NCI-H2227 (cell line): ENCODE measurements around the gene BRIP1.

Experiments
- DNase-seq: peaks from one replicate; lab custom pipeline; 2025; ENCODE audit not compliant: unreplicated experiment; lab: John Stamatoyannopoulos, UW

BRIP1 gene

GRCh38 chr17:61764846-61765245, 98.5 kb downstream of the BRIP1 start:
- DNase-seq, result no peak

- no peak for DNase-seq
These were observed 101.5 kb downstream of the BRIP1 start for GRCh38 chr17:61761827-61762226.

- DNase-seq, result no peak
These were observed 104.0 kb downstream of the BRIP1 start for GRCh38 chr17:61759362-61759761.

- DNase-seq, result no peak
These were observed 104.9 kb downstream of the BRIP1 start for GRCh38 chr17:61758430-61758829.

GRCh38 chr17:61757168-61757567, 106.2 kb downstream of the BRIP1 start:
- no peak for DNase-seq

- no peak for DNase-seq
These were observed 106.8 kb downstream of the BRIP1 start for GRCh38 chr17:61756561-61756960.

GRCh38 chr17:61755668-61756067, 107.7 kb downstream of the BRIP1 start:
- DNase-seq, result no peak

GRCh38 chr17:61755078-61755477, 108.2 kb downstream of the BRIP1 start:
- DNase-seq, result no peak

GRCh38 chr17:61754124-61754523, 109.2 kb downstream of the BRIP1 start:
- DNase-seq, result no peak

GRCh38 chr17:61753696-61754095, 109.6 kb downstream of the BRIP1 start:
- no peak for DNase-seq

GRCh38 chr17:61750656-61751055, 112.7 kb downstream of the BRIP1 start:
- DNase-seq, result no peak

- DNase-seq, result no peak
These were observed 113.4 kb downstream of the BRIP1 start for GRCh38 chr17:61749823-61750404.

GRCh38 chr17:61746248-61746985, 116.9 kb downstream of the BRIP1 start:
- DNase-seq, result no peak

- DNase-seq, result no peak
These were observed 118.5 kb downstream of the BRIP1 start for GRCh38 chr17:61744804-61745203.

- DNase-seq, result no peak
These were observed 119.1 kb downstream of the BRIP1 start for GRCh38 chr17:61744252-61744651.

GRCh38 chr17:61743766-61744165, 119.6 kb downstream of the BRIP1 start:
- no peak for DNase-seq

- DNase-seq, result no peak
These were observed 124.3 kb downstream of the BRIP1 start for GRCh38 chr17:61739002-61739401.

GRCh38 chr17:61738249-61738648, 125.1 kb downstream of the BRIP1 start:
- no peak for DNase-seq

- no peak for DNase-seq
These were observed 125.5 kb downstream of the BRIP1 start for GRCh38 chr17:61737820-61738219.

- DNase-seq, result no peak
These were observed 126.9 kb downstream of the BRIP1 start for GRCh38 chr17:61736438-61736837.

GRCh38 chr17:61735807-61736206, 127.5 kb downstream of the BRIP1 start:
- no peak for DNase-seq

- no peak for DNase-seq
These were observed 128.9 kb downstream of the BRIP1 start for GRCh38 chr17:61734466-61734865.

- DNase-seq, result no peak
These were observed 129.3 kb downstream of the BRIP1 start for GRCh38 chr17:61734012-61734411.
